ENCODE measurements around the gene PGPEP1. TPM values are rescaled to one million over a fixed set of nuclear protein-coding genes. Genes with fewer than 3 reads are reported as not detected.
"Not testable (repeated sequence)": the region's sequence is repeated elsewhere in the genome, so short reads cannot be mapped to it uniquely, and the experiment has no call there.

PGPEP1 gene
- total RNA-seq, 1 donor from 2014 or later: 40.8 TPM

DNA sequence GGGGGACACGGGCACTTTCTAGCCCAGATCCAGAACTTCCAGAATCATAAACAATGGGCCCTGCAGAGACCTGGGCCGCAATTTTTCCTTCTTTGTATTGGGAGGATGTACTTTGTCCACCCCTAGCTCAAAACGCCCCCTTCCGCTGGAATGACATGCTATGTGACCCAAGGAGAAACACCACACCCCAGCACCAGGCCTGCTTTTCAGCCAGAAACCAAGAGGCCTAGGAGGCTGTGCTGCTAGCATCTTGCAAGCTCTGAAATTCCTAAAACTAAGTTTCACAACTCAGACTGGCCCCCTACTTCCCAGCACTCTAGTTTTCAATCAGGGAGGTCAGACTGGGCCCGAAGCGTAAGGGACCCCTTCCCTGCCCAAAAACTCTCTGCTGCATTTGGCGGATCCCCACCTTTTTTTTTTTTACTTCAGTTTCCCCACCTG is 18.1 kb upstream of the PGPEP1 start:
- ATAC-seq: peak; percentile 22
- no peaks in the 10 kb centered on the region for H3K36me3 ChIP-seq
- no peaks in the 10 kb centered on the region for H3K9me3 ChIP-seq
- intact Hi-C loops (cut with DNase I): loop anchor here (5.0 kb wide), 1 partner anchor 40 kb away; the partner anchor contains the start of gene JUND
- peak overlapping the region; percentile 88 for H3K4me3 ChIP-seq
- no peak for DNase-seq
- H3K27me3 ChIP-seq: no peaks in the 10 kb centered on the region
- H3K27ac ChIP-seq: peak overlapping the region; percentile 96
- TF ChIP-seq, protein P1, sequence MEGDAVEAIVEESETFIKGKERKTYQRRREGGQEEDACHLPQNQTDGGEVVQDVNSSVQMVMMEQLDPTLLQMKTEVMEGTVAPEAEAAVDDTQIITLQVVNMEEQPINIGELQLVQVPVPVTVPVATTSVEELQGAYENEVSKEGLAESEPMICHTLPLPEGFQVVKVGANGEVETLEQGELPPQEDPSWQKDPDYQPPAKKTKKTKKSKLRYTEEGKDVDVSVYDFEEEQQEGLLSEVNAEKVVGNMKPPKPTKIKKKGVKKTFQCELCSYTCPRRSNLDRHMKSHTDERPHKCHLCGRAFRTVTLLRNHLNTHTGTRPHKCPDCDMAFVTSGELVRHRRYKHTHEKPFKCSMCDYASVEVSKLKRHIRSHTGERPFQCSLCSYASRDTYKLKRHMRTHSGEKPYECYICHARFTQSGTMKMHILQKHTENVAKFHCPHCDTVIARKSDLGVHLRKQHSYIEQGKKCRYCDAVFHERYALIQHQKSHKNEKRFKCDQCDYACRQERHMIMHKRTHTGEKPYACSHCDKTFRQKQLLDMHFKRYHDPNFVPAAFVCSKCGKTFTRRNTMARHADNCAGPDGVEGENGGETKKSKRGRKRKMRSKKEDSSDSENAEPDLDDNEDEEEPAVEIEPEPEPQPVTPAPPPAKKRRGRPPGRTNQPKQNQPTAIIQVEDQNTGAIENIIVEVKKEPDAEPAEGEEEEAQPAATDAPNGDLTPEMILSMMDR (IDR thresholded peaks at IDR 0.05): no peak
- peaks cover 58% of the 10 kb centered on the region for H3K4me1 ChIP-seq

DNA sequence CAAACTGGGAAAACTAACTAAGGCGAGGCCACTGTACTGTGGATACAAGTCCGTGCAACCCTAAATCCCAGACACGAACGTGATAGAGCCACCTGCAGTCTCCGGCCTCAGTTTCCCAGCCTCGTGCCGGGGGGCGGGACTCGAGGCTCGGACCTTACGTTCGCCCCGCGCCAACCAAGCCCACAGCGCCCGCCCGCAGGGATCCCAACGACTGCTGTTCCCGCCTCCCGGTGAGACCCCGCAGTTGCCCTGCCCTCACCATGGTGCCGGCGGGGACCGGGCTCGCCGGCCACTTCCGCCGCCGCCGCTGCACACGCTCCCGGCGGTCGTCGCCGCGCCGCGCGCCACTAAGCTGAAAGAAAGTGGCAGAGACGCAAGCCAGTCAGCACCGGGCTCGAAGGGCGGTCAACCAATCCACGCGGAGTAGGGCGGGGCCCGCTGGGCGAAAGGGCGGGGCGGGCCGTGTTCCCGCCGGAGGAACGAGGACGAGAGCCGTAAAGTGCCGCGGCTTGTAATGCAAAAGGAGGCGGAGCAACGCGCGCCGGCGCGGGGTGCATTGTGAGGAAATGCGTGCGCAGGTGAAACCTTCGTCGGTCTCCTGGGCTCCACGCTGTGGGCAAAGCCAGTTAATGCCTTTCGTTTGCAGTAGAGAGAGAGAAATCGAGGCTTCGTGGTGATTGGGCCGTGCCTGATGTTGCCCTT is 17.5 kb upstream of the PGPEP1 start, which contains the start of gene LSM4:
Gene LSM4, minus strand, starts transcription at position 318 of the 702 bp plus-strand sequence. Its CDS starts 56 bp downstream, at position 262.
- peak; percentile 96 for ATAC-seq
- peak within 1 kb of the TSS; percentile 88 for H3K4me3 ChIP-seq
- H3K9me3 ChIP-seq: no peaks in the 10 kb centered on the region
- H3K4me1 ChIP-seq: peaks cover 53% of the 10 kb centered on the region
- no peaks in the 10 kb centered on the region for H3K27me3 ChIP-seq
- H3K27ac ChIP-seq: peak within 1 kb of the TSS; percentile 96
- TF ChIP-seq, protein P1 (IDR thresholded peaks at IDR 0.05): peak; percentile 29
- no peaks in the 10 kb centered on the region for H3K36me3 ChIP-seq
- DNase-seq: peak; percentile 99
- intact Hi-C loops (cut with DNase I): loop anchor here (5.0 kb wide), 1 partner anchor 41 kb away; the partner anchor contains the start of gene JUND

DNA sequence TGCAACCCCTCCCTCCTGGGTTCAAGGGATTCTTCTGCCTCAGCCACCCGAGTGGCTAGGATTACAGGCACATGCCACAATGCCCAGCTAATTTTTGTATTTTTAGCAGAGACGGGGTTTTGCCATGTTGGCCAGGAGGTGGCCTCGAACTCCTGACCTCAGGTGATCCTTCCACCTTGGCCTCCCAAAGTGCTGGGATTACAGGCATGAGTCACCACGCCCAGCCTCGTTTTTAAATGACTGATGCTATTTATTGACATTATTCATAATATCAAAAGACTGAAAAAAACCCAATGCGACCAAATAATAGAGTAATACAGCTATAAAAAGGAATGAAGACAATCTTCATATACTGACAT is 16.0 kb upstream of the PGPEP1 start:
- H3K36me3 ChIP-seq, DNase-seq, H3K9me3 ChIP-seq, H3K4me3 ChIP-seq, H3K27me3 ChIP-seq, ATAC-seq: not testable (repeated sequence)
- intact Hi-C loops (cut with DNase I): loop anchor here (5.0 kb wide), 1 partner anchor 42 kb away; the partner anchor contains the start of gene JUND
- Histone ChIP-seq H3K4me1 (peaks cover 50% of the 10 kb centered on the region), H3K27ac (peak overlapping the region; percentile 96)

DNA sequence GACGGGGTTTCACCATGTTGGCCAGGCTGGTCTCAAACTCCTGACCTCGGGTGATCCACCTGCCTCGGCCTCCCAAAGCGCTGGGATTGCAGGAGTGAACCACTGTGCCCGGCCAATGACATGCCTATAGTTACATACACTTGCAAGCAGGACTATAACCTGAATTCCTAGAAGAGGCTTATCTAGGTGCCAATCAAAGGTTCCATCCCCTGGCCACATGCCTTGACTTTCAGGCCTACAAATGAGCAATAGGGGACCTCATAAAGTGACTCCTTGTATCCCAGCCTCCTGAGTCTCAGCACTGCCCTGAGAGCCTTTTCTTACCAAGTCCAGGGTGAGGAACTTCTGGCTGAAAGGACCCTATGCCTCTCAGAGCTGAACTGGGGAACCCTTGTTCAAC is 13.6 kb upstream of the PGPEP1 start:
- peaks cover 28% of the 10 kb centered on the region for H3K4me1 ChIP-seq
- no peak overlapping the region for H3K4me3 ChIP-seq
- ATAC-seq (no peak), DNase-seq (no peak)
- H3K27me3 ChIP-seq: no peaks in the 10 kb centered on the region
- no peaks in the 10 kb centered on the region for H3K9me3 ChIP-seq
- no peaks in the 10 kb centered on the region for H3K36me3 ChIP-seq
- TF ChIP-seq, protein P1 (IDR thresholded peaks at IDR 0.05): no peak
- no peak overlapping the region for H3K27ac ChIP-seq
- intact Hi-C loops (cut with DNase I): no loop called here

DNA sequence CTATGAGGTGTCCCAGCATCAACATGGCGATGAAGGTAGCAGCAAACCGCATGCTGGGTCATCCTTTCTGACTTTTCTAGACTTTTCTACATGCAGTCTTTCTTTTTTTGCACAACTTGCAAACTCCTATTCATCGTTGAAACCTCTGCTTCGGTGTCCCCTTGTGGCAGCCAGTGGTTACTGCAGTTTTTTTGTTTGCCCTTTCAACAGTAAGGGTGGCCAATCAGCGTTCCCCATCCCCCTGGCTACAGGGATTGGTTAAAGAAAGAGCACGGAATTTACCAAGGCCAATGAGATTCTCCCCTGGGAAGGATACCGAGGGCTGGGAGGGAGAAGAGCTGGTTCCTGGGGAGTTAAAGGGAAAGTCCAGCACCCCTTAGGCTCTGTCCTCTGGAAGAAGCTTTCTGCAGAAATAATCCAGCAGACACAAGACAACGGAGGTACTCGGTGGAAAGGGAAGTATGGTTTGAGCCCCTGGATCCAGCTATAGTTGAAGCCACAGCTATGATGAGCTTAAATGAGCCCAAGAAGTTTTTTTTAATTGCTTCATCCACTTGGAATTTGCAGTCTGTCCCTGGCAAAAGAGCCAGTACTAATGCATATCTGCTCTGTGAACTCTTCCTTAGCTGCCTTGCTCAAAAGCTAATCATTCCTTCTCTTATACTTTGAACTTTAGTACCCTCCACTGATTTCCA is 11.9 kb upstream of the PGPEP1 start:
- Histone ChIP-seq H3K9me3 (no peaks in the 10 kb centered on the region), H3K27ac (peak overlapping the region; percentile 33), H3K4me1 (peaks cover 19% of the 10 kb centered on the region), H3K4me3 (peak overlapping the region; percentile 28), H3K36me3 (no peaks in the 10 kb centered on the region), H3K27me3 (no peaks in the 10 kb centered on the region)
- intact Hi-C loops (cut with DNase I): no loop called here
- DNase-seq (peak; percentile 83), ATAC-seq (peak; percentile 99)
- TF ChIP-seq, protein P1 (IDR thresholded peaks at IDR 0.05): peak; percentile 91

DNA sequence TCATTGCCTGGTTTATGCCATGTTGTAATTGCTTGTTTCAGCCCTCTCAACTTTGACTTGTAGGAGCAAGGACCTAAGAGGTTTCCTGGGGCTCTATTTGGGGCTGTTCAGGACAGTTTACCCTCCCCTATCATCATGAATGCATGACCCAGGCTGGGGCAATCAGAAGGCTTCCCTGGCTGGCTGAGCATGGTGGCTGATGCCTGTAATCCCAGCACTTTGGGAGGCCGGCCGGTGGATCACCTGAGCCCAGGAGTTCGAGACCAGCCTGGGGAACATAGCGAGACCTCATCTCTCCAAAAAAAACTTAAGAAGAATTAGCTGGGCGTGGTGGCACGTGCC is 11.4 kb upstream of the PGPEP1 start:
- TF ChIP-seq, protein P1 (IDR thresholded peaks at IDR 0.05): no peak
- DNase-seq: no peak
- ATAC-seq: no peak
- no peaks in the 10 kb centered on the region for H3K36me3 ChIP-seq
- peak overlapping the region; percentile 33 for H3K27ac ChIP-seq
- intact Hi-C loops (cut with DNase I): no loop called here
- no peaks in the 10 kb centered on the region for H3K27me3 ChIP-seq
- no peaks in the 10 kb centered on the region for H3K9me3 ChIP-seq
- H3K4me1 ChIP-seq: peaks cover 14% of the 10 kb centered on the region
- peak overlapping the region; percentile 28 for H3K4me3 ChIP-seq
